ENCODE measurements around the gene IFNA8.
"Not testable (repeated sequence)": the region's sequence is repeated elsewhere in the genome, so short reads cannot be mapped to it uniquely, and the experiment has no call there.

Gene IFNA8

DNA sequence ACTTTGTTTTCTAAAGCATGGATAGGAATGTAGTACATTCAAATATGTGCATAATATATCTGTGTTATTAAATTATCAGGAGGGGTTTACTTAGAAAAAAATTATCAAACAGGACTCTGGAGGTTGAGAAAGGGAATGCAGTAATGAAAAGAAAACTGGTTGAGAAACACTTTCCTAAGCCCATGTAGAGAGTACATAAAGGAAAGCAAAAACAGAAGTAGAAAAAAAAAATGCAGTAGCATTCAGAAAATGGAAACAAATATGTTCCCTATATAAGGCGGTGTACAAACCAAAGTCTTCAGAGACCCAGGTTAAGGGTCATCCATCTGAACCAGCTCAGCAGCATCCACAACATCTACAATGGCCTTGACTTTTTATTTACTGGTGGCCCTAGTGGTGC is at the start of gene IFNA8:
Gene IFNA8, plus strand, starts transcription at position 301 of the 400 bp plus-strand sequence. Its CDS starts 60 bp downstream, at position 361.
- DNase-seq = no peak

DNA sequence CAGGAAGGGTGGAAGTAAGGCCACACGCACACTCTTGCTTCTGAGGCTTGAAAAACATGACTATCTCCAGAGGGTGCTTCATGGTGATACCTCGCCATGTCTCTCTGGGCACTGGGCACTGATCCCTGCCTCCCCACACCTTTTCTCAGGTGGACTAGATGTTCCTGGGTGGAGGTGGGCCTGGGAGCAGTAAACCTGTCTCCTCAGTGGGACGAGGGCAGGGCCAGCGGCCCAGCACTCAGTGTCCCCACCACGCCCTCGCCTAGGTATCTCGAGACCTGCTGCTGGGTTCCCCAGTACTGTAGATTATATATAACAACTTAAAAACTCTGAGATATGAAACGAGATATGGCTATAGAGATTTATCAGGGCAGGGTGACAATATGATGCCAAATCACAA is 46.6 kb upstream of the IFNA8 start:
- no peak for DNase-seq

DNA sequence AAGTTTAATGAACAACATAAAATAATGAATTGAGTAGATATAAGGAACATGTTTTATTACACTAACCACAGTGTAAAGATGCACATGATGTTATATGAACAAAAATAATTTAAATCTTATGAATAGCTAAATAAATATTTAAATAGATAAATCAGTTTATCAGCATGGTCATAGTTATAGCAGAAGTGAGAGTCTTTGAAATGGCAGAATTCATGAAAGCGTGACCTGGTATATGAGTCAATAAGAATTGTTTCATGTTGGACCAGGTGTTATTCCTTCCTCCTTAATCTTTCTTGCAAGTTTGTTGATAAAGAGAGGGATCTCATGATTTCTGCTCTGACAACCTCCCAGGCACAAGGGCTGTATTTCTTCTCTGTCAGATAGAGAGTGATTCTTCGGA is 41.7 kb upstream of the IFNA8 start:
- not testable (repeated sequence) for DNase-seq

DNA sequence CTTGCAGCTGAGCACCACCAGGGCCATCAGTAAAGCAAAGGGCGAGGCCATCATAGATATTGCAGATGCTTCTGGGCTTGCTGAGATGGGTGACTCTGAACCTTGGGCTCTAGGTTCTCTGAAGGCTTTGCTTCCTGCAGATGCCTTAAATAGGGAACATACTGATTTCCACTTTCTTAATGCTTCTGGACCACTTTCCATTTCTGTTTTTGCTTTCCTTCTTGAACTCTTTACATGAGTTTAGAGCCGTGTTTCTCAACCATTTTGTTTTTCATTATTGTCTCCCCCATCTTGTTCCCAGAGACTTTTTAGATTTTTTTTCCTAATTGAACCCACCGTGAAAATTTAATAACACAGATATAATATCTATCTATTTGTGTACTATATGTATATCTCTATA is 41.0 kb upstream of the IFNA8 start, which contains the start of gene IFNA13:
Gene IFNA13, minus strand, starts transcription at position 101 of the 400 bp plus-strand sequence. Its CDS starts 47 bp downstream, at position 54.
- no peak for DNase-seq

DNA sequence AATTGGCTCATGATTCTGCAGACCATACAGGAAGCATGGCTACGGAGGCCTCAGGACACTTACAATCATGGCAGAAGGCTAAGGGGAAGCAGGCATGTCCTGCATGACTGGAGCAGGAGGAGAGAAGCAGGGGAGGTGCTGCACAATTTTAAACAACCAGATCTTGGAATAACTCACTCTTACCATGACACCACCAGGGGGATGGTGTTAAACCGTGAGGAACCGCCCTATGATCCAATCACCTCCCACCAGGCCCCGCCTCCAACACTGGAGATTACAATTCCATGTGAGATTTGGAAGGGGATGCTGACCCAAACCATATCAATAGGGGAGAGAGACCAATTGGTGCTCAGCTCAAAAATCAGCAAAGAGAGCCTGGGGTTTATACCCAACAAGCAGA is 37.5 kb upstream of the IFNA8 start:
- DNase-seq = not testable (repeated sequence)

DNA sequence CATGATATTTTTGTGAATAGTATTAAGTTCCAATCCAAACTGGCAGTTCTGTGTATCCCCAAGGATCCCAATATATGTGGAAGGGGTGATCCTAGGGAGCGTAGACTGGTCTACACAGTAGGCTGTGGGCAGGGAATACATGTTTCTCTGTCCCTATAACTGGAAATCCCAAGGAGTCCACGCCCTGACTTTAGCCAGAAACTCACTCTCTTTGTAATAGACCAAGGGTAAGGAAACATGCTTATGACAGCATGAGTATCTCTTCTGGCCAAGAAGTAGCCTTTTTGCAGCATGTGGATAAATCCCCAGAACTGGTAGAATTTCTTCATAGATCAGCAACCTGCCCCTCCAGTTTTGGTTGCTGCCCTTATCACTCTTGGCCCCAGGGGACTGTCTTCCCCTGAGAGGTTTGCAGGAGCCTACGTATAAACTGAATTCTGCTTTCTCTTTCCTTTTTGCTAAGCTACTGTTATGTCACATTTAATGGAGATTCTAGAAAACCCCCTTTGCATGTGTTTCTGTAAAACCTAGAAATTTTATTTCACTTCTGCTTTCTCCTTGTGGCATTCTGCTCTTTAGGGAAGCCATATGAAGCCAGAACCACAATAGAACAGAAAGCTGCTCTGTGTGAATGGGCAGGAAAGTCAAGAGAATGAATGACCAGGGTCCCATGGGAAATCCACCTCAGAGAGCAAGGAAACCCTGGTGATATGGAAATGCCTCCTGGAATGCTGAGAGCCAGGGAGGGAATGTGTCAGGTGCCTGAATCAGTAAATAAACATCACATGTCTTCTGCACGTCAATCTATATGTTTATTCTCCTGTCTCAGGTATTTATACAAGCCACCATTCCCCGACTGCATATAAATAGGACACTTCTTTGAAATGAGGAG is 27.2 kb upstream of the IFNA8 start:
- DNase-seq = no peak

DNA sequence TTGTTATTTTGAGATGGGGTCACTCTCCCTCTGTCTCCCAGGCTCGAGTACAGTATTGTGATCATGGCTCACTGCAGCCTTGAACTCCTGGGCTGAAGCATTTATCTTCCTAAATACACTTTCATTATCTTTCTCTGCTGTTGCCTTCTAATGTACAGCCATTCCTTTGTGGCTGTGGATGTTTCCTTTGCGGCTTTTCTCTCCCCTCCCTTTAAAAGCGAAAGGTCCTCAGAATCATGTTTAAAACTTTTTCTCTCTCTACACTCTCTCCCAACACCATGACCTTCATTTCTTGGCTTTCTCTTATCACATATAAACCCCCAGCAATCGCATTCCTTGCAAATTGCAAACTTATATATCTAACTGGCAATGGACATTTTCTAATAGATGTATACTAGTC is 25.3 kb upstream of the IFNA8 start:
- DNase-seq = no peak

DNA sequence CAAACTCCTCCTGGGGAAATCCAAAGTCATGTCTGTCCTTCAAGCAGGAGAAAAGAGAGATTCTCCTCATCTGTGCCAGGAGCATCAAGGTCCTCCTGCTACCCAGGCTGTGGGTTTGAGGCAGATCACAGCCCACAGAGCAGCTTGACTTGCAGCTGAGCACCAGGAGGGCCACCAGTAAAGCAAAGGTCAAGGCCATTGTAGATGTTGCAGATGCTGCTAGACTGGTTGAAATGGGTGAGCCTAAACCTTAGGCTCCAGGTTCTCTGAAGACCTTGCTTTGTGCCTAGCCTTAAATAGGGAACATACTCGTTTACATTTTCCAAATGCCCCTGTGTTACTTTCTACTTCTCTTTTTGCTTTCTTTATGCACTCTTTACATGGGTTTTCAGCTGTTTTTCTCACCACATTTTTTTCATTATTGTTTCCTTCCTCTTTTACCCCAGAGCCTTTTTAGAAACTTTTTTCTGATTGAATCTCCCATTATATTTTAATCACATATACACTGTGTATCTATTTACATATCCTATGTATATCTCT is 23.7 kb upstream of the IFNA8 start, which contains the start of gene IFNA2:
Gene IFNA2, minus strand, starts transcription at position 268 of the 540 bp plus-strand sequence. Its CDS starts 69 bp downstream, at position 199.
- no peak for DNase-seq

DNA sequence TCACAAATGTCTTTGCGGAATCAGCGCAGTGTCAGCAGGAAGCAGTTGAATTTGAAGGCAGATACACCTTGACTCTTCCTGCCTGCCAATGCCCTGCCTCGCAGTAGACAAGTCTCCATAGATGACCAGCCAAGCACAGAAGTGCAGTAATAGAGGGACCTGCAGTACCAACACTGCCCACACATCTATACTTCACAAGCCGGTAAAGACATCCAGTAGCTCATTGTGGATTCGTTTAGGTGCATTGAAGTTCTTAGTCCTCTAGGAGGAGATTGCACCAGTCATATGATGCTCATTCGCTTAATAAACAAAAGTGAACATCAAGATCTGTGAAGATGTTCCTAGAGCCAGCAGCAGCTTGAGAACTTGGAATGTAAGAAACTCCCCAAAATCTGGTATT is 16.6 kb upstream of the IFNA8 start:
- DNase-seq = no peak

DNA sequence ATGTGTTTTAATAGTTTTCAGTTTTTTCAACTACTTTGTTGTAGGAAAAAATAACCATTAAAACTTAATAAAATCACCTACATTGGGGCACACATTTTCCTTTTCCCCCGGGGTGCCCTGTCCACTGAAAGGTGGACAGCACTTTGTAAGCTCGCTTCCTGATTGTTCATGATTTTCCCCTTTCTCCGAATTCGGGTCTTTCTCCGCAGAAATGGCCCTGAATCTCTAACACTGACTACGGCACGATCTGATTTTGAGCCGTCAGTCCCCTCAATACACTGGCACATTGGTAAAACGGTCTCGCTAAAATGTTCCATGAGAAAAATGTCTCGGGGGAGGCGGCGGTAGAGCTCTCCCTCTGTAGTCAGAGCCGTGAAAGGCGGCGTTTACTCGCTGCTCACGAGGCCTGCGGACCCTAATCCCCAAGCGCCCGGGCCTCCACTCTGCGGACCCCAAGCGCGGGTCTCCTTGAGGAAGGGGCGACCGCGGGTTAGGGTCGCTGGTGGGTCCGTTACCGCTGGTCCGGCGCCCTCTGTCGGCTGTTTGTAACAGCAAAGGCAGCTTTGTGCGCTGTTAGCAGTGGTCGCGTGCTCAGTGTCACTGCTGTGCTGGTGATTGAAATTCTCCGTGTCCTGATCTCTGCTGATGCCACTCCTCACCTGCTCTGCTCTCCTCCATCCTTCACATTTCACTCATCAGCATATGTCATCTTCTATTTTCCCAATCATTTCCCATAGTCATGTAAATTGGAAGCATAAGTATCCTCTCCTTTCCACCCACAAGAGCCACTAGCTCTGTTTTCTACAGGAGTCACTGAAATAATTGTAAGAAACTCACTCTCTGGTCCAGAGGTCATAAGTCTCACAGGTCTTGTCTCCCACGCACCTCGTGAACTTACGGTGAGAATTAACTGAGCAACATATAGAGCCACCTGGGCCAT is 12.9 kb upstream of the IFNA8 start:
- DNase-seq = peak; percentile 68

DNA sequence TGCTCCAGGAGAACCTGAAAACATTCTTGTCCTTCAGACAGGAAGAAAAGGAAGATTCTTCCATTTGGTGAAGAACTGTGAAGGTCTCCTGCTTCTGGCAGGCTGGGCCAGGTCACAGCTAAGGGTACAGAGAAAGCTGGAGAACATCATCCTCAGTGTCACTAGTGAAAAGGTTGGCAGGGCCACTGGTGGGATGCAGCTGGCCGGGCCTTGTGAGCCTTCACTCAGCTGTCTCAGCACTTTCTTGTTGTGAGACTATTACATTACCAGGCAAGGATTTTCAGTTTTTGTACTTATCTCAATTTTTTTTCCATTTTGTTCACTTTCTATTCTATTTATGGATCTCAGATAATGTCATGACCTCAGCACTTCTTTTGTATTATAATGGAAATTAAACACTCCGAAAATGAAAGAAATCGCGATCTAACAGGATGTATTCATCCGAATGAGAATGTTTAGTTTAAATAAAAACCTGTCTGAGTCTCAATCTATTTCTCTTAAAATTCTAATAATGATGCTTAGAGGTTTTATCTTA is 9.9 kb upstream of the IFNA8 start:
- no peak for DNase-seq

DNA sequence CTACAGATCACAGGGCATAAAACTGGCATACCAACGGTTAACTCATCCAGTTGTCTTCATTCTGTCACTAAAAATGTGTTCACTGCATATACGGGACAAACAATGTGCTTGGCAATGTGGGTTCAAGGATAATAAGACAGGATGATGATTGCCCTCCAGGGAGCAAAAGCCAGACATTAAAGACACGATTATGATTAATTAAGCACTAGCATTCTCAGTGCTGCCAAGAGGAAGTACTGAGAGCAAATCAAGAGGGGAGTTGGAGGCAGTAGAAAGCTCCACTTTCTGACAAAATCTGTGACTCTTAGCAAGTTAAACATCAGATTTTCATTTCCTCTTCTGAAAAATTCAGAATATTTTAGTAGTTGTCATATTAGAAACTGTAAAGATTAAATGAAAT is 9.0 kb upstream of the IFNA8 start:
- DNase-seq = no peak

DNA sequence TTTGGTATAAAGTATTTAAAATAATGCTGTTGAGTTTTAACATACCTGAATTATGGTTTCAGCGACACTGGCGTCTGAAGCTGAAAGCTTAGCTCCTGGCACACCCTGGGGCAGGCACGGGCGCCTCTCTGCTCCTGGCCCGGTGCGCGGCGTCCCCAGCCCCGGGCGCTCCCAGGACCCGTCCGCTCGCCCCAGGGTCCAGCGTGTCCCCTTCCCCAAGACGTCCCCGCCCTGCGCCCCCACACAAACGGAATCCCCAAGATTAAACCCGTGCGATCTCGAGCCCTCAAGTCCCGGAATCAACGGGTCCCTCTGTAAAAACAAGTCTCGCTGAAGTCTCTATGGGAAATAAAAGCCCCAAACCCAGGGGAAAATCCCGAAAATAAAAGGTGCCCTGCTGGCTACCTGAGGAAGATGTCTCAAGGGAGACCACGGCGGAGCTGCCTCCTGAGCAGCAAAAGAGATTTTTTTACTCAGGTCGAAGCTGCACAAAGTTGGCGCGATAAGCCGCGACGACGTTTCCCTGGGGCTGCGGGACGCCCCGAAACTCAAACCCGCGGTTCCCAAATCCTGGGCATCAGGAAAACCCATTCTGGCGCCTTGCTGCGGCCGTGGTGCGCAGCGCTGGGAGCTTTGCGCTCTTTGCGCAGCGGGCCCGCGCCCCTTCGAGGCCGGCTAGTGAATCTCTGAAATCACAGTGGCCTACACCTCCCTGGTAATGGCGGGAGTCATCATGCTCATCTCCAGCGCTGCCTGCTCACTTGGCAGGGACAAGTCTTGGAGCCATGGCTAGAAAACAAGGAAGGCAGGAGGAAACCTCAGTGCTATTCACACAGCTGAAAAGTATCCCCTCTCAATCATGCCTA is 6.3 kb upstream of the IFNA8 start:
- no peak for DNase-seq

DNA sequence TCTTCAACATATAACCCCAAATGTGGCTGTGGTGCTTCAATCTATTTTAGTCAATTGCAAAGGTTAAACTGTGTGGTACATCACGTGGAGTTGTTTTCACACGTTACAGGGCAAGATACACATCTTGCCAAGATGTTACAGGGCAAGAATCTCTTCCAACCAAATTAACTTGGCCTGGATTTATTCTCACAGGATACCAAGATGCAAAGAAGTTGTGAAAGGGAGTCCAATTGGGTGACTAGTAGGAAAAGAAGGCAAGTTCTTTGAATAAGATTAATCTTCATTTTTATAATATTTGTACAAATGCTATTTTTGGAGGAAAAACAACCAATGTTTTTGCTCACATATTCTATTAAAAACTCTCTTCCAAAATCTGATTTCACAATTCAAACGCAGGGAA is 4.8 kb upstream of the IFNA8 start:
- DNase-seq = no peak

DNA sequence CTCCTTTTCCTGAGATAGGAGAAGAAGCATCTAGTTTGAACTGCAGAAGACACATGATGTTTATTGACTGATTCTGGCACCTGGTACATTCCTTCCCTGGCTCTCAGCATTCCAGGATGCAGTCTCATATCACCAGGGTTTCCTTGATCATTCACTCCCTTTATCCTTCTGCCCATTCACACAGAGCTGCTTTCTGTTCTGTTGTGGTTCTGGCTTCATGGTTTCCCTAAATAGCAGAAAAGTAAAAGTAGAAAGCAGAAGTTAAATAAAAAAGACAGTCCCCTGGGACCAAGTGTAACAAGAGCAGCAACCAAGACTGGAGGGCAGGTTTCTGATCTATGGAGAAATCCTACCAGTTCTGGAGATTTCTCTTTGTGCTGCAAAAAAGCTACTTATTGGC is 3.2 kb downstream of the IFNA8 start:
- DNase-seq = no peak

DNA sequence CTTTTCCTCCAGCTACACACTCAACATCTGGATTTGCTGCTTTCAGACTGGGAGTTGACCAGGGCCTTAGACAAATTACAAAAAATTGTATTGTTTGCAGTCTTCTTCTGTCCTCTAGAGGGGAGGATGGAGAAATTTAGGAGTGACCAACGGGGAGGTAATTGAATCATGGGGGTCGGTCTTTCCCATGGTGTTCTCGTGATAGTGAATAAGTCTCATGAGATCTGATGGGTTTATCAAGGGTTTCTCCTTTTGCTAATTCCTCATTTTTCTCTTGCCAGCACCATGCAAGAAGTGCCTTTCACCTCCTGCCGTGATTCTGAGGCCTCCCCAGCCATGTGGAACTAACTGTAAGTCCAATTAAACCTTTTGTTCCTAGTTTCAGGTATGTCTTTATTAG is 4.2 kb downstream of the IFNA8 start:
- DNase-seq = no peak

DNA sequence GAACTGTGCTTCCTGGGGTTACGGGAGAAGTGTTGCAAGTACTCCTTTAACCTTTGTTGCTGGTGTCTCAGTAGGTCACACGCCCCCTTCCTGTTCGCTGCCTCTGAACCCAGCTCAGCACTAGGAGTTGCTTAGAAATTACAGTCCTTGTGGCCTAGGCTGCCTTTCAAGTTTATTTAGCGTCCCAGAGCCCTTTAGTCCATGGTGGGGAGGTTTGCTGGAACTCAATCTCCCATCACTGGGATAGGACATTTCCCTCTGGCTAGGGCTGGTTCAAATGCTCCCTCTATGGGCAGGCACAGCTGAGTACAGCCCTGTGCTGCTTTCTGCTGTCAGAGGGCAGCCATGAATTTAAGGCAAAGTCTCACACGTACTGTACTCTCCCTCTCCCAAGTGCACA is 4.7 kb downstream of the IFNA8 start:
- no peak for DNase-seq

DNA sequence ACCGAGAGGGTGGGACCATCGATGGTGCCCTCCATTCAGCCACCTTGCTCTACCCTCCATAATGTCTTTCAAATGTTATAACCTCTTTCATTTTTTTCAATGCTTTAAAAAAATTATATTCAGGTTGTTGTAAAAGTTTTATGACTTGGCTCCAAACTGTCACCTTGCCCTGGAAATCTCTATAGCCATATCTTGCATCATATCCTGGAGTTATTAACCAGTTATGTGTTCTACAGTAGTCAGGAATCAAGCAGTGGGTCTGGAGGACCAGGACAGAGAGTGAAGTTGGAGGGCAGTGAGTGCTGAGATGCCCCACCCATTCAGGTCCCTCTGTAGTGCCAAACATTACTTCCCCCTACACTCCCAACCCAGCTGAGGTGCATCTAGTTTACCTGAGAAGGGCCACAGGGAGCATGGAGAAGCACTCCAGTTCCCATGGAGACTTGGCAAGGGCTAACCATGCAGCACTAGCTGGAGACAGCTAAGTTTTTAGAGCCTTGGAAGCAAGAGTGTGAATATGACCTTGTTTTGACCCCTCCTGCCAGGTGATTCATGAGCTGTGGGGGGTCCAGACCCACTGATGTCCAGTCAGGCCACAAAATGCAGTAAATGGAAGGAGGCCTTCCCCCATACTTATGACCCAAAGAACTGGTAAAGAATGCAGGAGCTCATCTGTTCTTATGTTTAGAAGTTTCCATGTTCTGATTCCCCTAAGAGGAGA is 5.5 kb downstream of the IFNA8 start:
- no peak for DNase-seq

DNA sequence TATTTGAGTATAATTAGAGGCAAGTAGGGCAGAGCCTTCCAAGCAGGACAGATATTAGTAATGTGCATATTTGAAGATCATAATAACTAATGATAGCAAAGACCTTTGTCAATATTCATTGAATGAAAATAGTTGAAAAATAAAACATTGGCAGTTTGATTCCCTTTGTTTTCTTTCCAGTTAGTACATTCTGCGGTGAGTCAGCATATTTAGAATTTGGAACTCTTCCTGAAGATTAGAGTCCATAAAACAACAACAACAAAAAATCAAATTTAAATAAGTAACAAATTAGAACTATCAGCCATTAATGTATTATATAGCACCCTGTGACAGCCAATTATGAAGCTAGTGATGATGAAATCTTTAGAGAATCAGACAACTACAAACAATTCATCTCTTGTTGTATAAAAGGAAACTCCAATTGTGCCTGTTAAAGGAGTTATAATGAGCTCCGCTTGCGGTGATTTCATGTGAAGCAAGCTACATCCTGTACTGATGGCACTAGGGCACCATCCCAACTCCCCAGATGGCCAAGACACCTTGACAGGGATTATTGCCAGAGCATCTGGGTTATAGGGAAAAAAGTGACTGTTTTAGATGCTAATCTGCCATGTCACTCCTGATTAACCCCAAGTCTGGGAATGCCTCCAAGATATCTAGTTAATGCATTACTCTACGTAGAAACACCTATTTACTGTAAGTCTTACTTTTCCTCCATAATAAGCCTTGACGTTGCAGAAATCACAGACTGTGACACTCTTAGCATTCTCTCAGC is 6.8 kb downstream of the IFNA8 start:
- no peak for DNase-seq

DNA sequence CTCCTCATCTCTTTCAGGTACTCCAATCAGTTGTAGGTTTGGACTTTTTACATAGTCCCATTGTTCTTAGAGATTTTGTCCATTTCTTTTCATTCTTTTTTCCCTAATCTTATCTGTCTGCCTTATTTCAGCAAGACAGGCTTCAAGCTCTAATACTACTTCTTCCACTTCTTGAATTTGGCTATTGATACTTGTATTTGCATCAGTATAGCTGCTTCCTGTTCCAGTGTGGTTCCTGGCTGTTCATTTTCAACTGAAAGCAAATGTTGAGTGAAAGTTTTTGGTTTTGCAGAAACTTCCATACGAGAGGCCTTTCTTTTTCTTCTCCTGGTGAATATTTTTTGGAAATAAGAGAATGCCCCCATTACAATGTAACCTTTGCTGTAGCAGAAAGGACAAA is 19.3 kb downstream of the IFNA8 start:
- DNase-seq = no peak
